GM21367 (cell line): ENCODE results near the gene SYNDIG1.

Experiments
- ATAC-seq: cut with Tn5 transposase; IDR thresholded peaks from one replicate; pipeline ENCODE4 v1.9.1; 2021; ENCODE audit not compliant: unreplicated experiment

Gene SYNDIG1

DNA sequence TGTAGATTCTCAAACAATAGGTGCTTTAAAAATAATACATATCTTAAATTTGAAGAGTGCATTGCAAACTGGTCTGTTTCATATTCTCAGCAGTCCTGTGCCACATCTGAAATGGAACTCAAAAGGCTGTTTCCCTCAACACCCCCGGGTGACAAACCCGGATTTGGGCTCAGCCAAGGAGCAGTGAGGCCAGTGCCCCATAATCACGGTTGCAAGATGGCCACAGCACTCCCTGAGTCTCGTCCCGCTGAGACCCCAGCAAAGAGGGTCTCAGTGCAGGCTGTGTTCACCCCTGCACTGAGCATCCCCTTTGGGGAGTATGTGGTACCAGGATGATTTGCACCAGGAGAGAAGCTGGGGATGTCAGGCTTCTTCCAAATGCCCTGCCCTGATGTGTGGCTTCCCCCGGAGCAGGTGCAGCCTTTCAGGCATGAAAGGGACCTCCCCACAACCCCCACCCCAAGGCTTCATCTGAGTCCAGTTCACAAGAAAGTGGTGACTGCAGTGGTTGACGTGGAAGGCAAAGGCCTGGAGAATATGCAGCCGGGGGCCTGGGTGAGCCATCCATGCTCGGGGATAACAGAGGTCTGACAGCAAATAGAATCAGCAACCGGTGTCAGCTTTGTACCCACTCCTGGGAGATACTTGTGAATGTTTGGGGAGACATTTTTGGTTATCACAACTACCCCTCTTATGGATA, 202.9 kb downstream of the SYNDIG1 start:
- no peak for ATAC-seq

GRCh38 chr20:24672886-24673677, 203.7 kb downstream of the SYNDIG1 start:
- ATAC-seq: no peak

GRCh38 chr20:24673678-24674570, 204.5 kb downstream of the SYNDIG1 start:
- ATAC-seq: no peak

- no peak for ATAC-seq
These were observed 205.6 kb downstream of the SYNDIG1 start for GRCh38 chr20:24674921-24675605.

DNA sequence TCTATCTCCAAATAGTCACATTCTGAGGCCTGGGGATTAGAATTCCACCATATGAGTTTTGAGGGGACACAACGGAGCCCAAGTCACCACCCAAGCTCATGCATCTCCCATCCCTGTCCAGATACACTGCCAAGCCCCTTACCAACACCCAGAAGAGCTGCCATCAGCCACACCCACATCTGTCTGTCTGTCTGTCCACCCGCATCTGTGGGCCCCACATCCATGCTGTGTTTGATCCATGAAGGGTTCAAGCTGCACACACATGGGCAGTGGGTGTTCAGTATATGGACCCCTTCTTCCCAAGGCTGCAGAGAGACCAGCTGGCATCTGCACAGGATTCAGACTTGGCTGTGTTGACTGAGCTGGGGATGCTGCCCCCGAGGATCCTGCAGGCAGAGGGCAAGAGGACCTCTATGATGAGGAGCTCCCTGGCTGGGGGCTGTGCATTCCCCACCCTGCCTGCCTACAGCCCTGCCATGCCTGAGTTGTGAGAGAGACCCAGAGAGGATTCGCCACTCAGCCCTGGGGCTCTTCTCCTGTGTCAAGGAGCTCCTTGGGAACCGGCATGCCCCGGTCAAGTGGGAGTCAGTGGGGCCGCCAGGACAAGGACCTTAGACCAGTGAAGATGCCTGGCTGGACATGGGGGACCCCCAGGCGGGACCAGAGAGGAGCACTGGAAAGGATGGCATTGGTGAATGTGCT, 206.4 kb downstream of the SYNDIG1 start:
- no peak for ATAC-seq

DNA sequence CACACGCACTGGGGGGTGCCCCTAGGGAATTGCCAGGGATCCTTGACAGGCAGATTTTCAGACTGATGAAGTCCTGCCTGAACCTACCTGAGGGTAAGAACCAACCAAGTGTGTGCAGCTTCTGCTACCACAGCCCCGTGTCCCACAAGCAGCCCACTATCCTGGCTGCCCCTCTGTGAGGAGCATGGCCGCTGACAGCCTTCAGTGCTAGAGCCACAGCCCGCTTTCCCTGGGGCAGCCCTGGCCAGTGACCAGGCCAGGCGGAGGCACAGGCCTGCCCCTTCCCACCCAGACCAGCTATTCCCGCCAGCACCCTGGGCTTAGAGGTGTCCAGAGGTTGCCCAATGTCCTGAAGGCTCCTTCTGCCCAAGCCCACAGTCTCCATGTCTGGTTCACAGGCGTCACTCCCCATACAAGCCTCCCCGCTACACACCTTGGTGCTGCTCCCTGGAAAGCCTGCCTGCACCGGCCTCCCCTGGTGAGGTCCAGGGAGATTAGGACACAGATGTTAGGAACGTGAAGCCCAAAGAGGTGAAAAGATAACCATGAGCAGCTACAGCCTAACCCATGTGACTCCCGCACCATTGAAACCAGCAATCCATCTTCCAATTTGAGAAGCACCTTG, 207.0 kb downstream of the SYNDIG1 start:
- ATAC-seq: no peak

DNA sequence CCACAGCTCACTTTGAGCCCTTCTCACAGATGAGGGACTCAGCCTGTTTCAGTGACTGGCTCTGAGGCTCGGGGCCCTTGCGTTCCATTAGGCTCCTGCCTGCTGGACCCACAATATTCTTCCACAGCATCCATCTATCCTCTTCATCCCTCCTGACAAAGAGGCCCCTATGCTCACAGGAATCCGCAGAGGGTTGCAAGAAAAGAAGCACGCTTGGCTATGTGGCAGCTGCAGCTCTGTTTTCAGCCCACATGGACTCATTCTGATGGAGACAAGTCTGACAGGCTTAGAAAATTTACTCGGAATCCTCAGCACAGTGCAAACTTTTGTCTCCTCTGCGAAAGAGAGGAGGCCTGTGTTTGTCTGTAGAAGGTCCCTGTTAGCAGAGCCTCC, 207.5 kb downstream of the SYNDIG1 start:
- ATAC-seq: no peak

DNA sequence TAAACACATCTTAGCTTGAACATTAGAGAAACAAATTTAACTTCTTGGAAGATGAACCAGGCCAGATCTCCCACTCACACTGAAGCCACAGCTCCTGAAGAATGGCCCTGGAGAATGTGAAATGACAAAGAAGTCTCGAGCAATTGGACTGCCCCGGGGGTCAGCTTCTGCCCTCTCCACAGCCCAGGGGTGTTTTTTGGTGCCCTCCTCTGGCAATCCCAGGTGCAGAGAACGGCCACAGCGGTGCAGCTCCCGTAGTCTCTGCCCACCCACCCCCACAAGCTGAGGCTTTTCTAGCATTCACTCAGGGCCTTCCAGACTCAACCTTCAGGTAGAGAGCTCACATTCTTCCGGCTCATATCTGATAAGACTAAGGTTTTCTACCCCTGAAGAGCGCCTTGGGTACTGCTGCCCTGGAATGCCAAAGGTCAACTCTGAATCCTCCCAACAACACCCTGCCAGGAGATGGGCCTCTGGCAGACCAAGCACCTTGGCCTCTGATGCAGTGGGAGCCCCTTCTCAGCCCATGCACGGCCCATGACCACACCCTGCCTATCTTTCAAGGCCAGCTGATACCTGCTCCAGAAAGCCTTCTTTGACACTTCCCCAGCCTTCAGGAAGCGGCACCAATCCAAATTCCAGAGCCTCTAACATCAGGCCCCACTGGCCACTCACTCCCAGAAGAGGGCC, 208.3 kb downstream of the SYNDIG1 start:
- ATAC-seq: no peak

GRCh38 chr20:24678351-24679106, 209.1 kb downstream of the SYNDIG1 start:
- ATAC-seq: no peak

DNA sequence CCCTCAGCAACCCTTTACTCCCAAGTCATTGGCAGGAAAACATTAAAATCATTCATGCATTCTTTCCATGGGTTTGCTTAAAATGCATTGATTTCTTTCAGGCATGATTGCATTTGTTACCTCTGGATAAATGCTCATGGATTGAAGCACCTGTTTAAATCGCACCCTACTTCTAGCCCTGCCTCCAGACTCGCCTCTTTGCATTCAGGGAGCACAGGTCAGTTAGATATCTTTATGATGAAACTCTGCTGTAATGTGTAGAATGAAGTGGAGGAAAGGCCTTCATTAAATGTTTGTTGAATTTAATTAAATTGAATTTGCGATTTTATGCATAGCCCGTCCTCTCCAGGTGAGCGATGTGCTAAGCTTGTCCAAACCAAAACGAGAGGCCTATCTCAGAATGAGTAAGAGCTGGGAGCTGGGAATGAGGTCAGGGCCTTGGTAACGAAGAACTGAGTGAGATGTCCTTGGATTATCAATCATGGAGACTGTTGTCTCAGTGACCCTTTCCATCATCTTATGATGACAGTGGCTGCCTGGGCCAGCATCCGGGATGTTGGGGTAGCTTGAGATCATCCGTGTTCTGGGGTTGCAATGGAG, 210.1 kb downstream of the SYNDIG1 start:
- ATAC-seq: no peak

DNA sequence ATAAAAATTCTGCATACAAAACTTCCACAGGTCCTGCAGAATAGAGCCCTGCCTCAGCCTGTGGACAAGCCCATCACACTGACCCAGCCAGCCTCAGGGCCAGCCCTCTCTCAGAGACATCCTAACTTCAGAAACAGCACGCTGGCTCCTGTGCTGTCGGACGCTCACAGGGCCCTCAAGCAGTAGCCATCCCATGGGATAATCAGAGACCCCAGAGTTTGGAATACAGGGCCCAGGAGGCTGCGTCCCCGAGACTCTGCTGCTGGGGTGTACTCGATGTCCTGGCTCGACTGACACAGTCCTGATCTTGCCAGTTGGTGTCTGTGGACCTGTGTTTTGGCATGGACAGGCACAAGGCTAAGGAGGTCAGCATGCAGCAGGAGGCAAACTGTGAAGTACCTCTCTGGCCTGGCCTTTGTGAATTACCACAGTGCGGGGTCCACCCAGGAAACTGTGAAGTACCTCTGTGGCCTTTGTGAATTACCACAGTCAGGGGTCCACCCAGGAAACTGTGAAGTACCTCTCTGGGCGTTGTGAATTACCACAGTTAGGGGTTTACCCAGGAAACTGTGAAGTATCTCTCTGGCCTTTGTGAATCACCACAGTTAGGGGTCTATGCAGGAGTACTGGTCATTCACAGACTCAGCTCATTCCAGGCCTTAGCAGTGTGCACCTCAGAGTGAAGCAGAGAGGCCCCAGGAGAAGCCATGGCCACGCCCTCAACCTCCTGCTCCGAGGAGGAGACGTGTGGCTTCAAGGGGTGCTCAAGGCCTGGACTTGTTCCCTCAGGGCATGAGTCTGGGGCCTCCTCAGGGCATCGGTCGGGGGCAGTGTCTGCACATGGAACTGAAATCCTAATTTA, 212.4 kb downstream of the SYNDIG1 start:
- no peak for ATAC-seq

DNA sequence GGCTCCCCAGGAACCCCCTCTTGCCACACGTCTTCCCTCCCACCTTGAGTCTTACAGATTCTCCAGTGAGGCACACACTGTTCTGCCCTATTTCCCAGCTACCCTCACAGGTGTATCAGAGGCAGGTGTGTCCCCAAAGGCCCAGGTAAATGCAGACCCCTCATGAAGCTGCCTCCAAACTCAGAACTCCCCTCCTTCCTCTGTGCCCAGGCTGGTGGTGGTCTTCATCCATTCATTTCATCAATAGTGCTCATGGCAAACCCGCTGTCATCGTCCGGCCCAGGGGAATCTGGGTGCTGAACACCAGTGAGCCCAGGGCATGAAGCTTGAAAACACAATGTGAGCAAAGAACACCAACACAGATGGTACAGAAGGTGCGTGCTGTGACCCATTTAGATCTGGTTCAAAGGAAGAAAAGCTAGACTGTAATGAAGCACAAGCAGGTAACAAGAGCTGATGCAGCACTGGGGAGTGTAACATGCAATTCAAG, 213.1 kb downstream of the SYNDIG1 start:
- ATAC-seq: no peak

DNA sequence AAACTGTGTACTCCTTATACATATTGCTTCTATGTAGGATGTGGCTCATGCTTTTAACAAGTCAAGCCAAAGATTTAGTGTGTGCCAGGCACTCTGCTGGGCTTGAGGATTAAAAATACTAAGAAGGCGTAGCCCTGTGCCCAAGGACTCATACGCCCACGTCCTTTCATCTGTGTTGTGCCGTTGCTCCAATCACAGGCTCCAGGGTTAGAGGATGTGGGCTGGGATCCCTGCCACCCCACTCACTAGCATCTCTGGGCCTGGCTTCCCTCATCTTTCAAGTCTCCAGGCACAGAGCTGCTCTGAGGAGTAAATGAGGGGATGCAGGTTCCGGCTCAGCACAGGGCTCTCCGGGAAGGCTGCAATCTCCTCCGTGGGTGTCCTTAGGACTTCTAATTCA, 214.2 kb downstream of the SYNDIG1 start:
- ATAC-seq: no peak

DNA sequence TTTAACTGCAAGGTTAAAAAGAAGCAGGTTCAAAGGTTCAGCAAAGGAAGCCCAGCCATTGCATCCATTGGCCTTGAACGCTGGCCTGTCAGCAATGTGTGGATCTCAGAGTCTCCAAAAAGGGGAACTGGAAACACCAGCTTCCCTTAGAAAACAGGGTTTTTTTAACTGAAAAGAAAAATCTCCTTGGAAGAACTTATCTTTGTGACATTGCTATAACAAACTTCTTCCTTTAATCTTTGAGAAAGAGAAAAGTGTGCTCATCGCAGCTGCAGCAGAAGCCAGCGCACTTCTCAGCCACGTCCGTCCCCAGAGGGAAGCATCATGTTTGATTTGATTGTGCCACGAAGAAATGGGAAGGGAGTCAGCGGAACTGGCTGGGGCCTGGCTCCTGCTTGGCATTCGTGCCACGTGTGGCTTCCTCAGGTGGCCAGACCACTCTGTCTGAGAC, 215.0 kb downstream of the SYNDIG1 start:
- no peak for ATAC-seq

- no peak for ATAC-seq
These were observed 215.7 kb downstream of the SYNDIG1 start for GRCh38 chr20:24684956-24685691.

DNA sequence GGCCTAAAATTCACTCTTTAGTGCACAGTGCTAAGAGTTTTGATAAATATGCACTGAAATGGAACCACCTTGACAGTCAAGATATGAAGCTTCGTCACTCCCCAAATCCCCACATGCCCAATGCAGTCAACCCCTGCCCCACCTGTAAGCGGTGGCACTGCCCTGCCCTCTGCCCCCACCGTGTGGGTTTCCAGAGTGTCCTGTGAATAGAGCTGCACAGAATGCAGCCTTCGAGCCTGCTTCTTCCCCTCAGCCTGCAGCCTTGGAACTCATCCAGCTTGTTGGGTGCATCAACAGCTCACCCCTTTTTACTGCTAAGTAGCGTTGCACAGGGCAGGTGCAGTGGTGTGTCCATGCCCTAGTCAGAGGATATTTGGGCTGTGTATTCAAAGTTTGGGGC, 216.3 kb downstream of the SYNDIG1 start:
- no peak for ATAC-seq
